SK-N-SH (cell line): Measurements from ENCODE around the gene POGLUT3. TPM values are rescaled to one million over a fixed set of nuclear protein-coding genes. Genes with fewer than 3 reads are reported as not detected.

Experiments used
- CHD2 ChIP-seq: fragments of 150-350 bp; IDR thresholded peaks from 2 replicates; pipeline ENCODE4 v1.6.1; 2018; ENCODE audit warnings: low read length; ENCODE audit not compliant: partially characterized antibody
- ELF1 ChIP-seq: IDR thresholded peaks from 2 replicates; pipeline ENCODE4 v1.4.0; 2012
- EP300 ChIP-seq, 2 experiments: IDR thresholded peaks; 2 replicates each; pipeline versions ENCODE4 v1.4.0 to v1.6.1; 2012; ENCODE audit warnings: borderline replicate concordance in 1 of 2, low read depth in 1 of 2, low read length in 1 of 2
- EZH2phosphoT487 ChIP-seq: fragments of 200-600 bp; sonication (generic); IDR thresholded peaks from 2 replicates; pipeline ENCODE4 v1.6.1; 2017; ENCODE audit warnings: low read depth, mixed run types, mild to moderate bottlenecking, antibody characterized with exemption, moderate library complexity, borderline replicate concordance
- FOSL2 ChIP-seq: IDR thresholded peaks from 2 replicates; pipeline ENCODE4 v1.4.0; 2012; ENCODE audit warnings: low read depth, mild to moderate bottlenecking, moderate library complexity, borderline replicate concordance
- FOXJ3 ChIP-seq: sonication (generic); formaldehyde crosslinking; IDR thresholded peaks from 2 replicates; pipeline ENCODE4 v1.5.1; 2020; ENCODE audit warnings: mild to moderate bottlenecking, missing genetic modification reagents
- FOXM1 ChIP-seq: IDR thresholded peaks from 2 replicates; pipeline ENCODE4 v1.4.0; 2012; ENCODE audit warnings: low read depth, mild to moderate bottlenecking
- GABPA ChIP-seq: IDR thresholded peaks from 2 replicates; pipeline ENCODE4 v1.4.0; 2012; ENCODE audit warnings: low read depth, mild to moderate bottlenecking
- JUND ChIP-seq: IDR thresholded peaks from 2 replicates; pipeline ENCODE4 v1.4.0; 2012
- MEF2A ChIP-seq: IDR thresholded peaks from 2 replicates; pipeline ENCODE4 v1.4.0; 2012; ENCODE audit warnings: low read depth, borderline replicate concordance
- MXI1 ChIP-seq: IDR thresholded peaks from 2 replicates; pipeline ENCODE4 v1.6.1; 2012; ENCODE audit warnings: mild to moderate bottlenecking, low read depth, low read length, improper control_type of control experiment
- NFIC ChIP-seq: IDR thresholded peaks from 2 replicates; pipeline ENCODE4 v1.4.0; 2012; ENCODE audit warnings: borderline replicate concordance
- PBX3 ChIP-seq: IDR thresholded peaks from 2 replicates; pipeline ENCODE4; 2012
- POLR2AphosphoS5 ChIP-seq: IDR thresholded peaks from 2 replicates; pipeline ENCODE4 v1.6.1; 2012; ENCODE audit warnings: low read depth, low read length
- RCOR1 ChIP-seq: fragments of 150-350 bp; IDR thresholded peaks from 2 replicates; pipeline ENCODE4 v1.6.1; 2017; ENCODE audit warnings: antibody characterized with exemption, low read length
- REST ChIP-seq: IDR thresholded peaks from 2 replicates; pipeline ENCODE4 v1.6.1; 2012; ENCODE audit warnings: mild to moderate bottlenecking, low read depth, low read length, moderate library complexity
- RFX5 ChIP-seq: IDR thresholded peaks from 2 replicates; pipeline ENCODE4 v1.6.1; 2012; ENCODE audit warnings: mild to moderate bottlenecking, improper control_type of control experiment, low read length
- RXRA ChIP-seq: IDR thresholded peaks from 2 replicates; pipeline ENCODE4 v1.4.0; 2012; ENCODE audit warnings: low read depth, mild to moderate bottlenecking, borderline replicate concordance
- SIN3A ChIP-seq: IDR thresholded peaks from 2 replicates; pipeline ENCODE4 v1.6.1; 2012; ENCODE audit warnings: low read depth, mild to moderate bottlenecking, low read length, moderate library complexity, borderline replicate concordance
- SMC3 ChIP-seq: IDR thresholded peaks from 2 replicates; pipeline ENCODE4 v1.6.1; 2012; ENCODE audit warnings: low read depth, low read length, improper control_type of control experiment
- TCF12 ChIP-seq: IDR thresholded peaks from 2 replicates; pipeline ENCODE4 v1.4.0; 2012
- TEAD4 ChIP-seq: IDR thresholded peaks from 2 replicates; pipeline ENCODE4 v1.4.0; 2012; ENCODE audit warnings: mild to moderate bottlenecking, borderline replicate concordance; ENCODE audit not compliant: insufficient read depth
- USF2 ChIP-seq: fragments of 150-350 bp; IDR thresholded peaks from 2 replicates; pipeline ENCODE4 v1.6.1; 2017; ENCODE audit warnings: antibody characterized with exemption, low read length, low read depth, borderline replicate concordance
- YY1 ChIP-seq: IDR thresholded peaks from 2 replicates; pipeline ENCODE4 v1.4.0; 2012; ENCODE audit warnings: low read depth, mild to moderate bottlenecking
- polyA plus RNA-seq, 3 experiments: library from polyadenylated mRNA; depleted of rRNA; stranded (reverse); fragments of >200 nt; gene quantifications; 2 replicates each; pipeline ENCODE4 v1.2.3, GENCODE V29; 2012
- TF ChIP-seq, protein P1 (sequence below): IDR thresholded peaks from 2 replicates; pipeline ENCODE4 v1.4.0; 2012; ENCODE audit warnings: low read depth

The POGLUT3 gene
- polyA plus RNA-seq, 1 of the 3 experiments (the other 2 are of a cell fraction), result 26.3 TPM

GRCh38 chr11:108467091-108467823 is 30.9 kb downstream of the POGLUT3 start, which contains the start of gene C11orf65 (continued):
- TF ChIP-seq FOXJ3 (CRISPR knock-in tag), result no peak
- TF ChIP-seq MXI1, result peak; percentile 49; the same call in 1 of the 2 replicates
- TF ChIP-seq, protein P1, sequence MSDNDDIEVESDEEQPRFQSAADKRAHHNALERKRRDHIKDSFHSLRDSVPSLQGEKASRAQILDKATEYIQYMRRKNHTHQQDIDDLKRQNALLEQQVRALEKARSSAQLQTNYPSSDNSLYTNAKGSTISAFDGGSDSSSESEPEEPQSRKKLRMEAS, result peak; percentile 38
- TF ChIP-seq RXRA, result no peak
- TF ChIP-seq SIN3A, result no peak
- TF ChIP-seq FOSL2, result no peak
- no peak for TF ChIP-seq MEF2A
- TF ChIP-seq JUND, result no peak
- TF ChIP-seq YY1, result no peak
- TF ChIP-seq NFIC, result no peak
- no peak for TF ChIP-seq USF2
- TF ChIP-seq CHD2, result peak; percentile 50
- no peak for TF ChIP-seq FOXM1
- TF ChIP-seq TCF12, result no peak; the same call in 1 of the 2 replicates
- TF ChIP-seq TEAD4, result no peak
- no peak for TF ChIP-seq PBX3
- TF ChIP-seq EP300 (IDR thresholded peaks at IDR 0.05; ENCODE audit: borderline replicate concordance in 1 of 2, low read depth in 1 of 2, low read length in 1 of 2), result 0 out of 4 replicates have a peak, but pooled peaks of 1 of the 2 experiments have one; percentile 5
- TF ChIP-seq EZH2phosphoT487, result no peak
- no peak for TF ChIP-seq SMC3
- 0 out of 2 replicates have a peak, but pooled peaks have one; percentile 38 for TF ChIP-seq ELF1
- TF ChIP-seq POLR2AphosphoS5, result peak; percentile 98
- 0 out of 2 replicates have a peak, but pooled peaks have one; percentile 66 for TF ChIP-seq RFX5
- TF ChIP-seq REST, result no peak
- TF ChIP-seq RCOR1, result peak; percentile 42; the same call in 1 of the 2 replicates
- peak; percentile 86 for TF ChIP-seq GABPA
- TF ChIP-seq, all 33 proteins: peak for 10
